HG03066 (cell line): ENCODE data around the gene BMF.
"Not testable (repeated sequence)": the region's sequence is repeated elsewhere in the genome, so short reads cannot be mapped to it uniquely, and the experiment has no call there.

Source experiments
- ATAC-seq: cut with Tn5 transposase; IDR thresholded peaks from one replicate; pipeline ENCODE4 v1.9.1; 2021; ENCODE audit warnings: low read depth; ENCODE audit not compliant: unreplicated experiment

The BMF gene, protein sequence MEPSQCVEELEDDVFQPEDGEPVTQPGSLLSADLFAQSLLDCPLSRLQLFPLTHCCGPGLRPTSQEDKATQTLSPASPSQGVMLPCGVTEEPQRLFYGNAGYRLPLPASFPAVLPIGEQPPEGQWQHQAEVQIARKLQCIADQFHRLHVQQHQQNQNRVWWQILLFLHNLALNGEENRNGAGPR

DNA sequence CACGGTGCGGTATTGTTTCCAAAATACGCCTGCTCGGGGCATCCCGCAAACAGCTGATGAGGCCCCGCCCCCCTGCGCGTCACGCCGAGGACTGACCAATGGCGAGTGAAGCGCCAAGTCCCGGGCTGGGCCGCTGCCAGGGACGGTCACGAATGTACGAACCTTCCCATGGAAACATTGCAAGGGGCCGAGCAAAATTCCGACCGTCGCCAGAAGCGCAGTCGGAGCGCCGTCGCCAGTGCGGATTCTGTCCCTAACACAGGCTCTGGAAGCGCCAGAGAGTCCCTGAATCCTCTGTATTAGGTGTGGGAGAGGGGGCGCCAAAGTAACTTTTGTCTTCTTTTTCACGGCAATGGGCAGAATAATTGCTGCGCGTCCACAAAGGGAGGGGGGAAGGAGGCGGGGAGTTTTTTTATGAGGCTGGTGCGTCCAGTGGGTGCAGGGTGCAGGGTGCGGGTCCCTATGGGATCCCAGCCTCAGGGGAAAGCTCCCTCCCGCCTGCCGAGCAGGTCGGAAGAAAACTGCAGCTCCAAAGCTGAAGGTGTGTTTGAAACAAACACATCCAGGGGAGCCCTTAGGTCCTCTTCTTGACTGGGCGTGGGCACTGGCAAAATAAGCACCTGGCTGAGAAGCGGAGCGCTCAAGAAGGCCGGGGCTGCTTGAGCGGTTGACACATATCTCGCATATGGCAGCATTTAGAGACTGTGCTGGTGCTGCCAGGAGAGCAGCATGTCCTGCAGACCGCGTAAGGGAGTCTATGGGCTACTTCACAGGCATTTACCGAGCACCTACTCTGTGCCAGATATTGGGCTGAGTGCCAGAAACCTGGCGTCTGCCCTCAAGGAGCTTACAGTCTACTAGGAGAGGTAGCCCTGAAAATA, at the start of gene BMF:
BMF (minus strand) TSS at position 25 of the 881 bp plus-strand sequence. CDS start 2,793 bp downstream, outside the sequence.
- ATAC-seq = peak; percentile 49

DNA sequence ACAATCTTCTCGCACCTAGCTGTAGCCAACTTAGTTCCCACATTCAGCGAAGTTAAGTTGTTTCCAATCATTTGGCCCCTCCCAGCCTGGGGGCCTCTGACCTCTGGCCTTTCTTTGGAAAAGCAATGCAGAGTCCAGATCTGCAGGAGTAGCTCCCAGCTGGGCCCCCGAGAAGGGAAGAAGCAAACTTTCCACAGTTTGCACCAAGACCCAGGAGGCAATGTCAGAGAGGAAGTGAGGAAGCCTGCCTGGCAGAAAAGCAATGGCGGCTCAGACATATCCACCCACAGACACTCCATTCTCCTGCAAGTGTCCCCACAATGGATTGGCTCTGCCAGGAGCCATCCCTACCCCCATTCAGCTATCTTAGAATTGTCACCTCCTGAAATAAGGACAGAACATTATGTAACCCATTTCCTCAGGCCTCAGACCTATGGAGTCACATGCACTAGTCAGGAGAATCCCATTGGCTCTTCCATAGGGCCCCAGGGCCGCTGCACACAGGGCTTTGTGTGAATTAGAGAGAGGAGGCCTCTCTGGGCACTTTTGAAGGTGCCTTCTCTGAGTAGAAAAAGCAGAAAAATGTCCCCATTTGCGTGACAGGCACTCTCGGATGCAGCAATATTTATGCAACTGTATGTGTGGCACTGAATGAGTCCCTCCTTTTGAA, 49.2 kb upstream of the BMF start:
- no peak for ATAC-seq

DNA sequence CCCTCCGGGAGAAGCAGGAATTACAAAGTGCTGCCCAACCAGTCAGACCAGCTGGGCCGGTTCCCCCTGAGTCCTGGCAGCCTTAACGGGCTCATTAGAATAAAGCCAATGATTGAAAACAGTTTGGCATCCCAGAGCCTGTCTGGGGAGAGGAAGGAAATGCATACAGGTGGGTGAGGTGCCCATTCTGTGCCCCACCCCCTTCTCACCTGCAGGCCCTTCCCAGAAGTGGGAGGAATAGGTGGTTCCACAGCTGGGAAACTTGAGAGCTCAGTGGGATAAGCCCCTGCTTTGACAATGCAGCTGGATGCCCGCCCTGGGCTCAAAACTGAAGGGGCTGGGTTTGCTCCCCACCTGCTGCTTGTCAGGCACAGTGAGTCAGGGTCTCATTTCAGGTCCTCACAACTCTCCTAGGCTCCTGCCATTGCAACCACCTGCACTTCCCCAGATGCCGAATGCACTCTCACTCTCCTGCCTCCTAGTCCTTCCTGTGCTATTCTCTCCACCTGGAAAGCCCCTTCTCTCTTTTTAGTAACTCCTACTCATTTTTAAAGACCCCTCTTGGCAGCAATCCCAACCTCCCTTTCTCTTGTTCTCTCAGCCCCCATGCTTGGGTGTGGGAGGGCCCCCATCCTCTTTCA, 46.7 kb upstream of the BMF start:
- no peak for ATAC-seq

DNA sequence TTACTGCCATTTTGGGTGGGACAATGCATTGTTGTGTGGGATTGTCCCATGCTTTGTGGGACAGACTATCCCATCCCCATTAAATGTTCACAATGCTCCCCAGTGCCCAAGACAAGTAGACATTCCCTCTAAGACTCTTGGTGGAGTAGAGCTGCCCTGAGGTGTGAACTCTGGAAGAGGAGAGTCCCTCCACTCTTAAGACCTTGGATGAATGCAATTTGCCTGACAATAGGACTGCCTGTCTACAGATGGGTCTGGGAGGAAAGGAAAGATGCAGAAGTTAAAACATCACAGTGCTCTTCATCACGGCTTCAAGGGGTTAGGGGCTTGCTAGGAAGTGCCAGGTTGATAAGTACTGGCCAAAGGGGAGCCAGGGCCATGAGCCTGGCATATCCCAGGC, 46.1 kb upstream of the BMF start:
- ATAC-seq = not testable (repeated sequence)

DNA sequence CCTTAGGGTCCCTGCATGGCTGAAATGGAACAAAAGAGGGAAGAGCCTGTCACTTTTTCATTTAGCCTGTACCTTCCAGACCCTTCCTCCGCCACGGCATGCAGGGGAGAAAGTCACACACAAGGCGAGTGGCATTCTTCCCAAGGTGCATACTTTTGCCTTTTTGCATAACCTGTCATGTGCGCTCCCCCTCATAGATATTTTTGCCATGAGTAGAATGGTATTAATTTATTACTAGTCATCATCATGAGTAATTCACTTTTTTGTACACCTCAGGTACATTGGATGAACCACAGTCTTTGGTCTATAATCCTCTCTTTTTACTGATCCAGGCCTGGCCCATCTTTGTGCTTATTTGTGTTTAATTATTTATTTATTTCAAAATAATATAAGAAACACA, 43.3 kb upstream of the BMF start:
- no peak for ATAC-seq

DNA sequence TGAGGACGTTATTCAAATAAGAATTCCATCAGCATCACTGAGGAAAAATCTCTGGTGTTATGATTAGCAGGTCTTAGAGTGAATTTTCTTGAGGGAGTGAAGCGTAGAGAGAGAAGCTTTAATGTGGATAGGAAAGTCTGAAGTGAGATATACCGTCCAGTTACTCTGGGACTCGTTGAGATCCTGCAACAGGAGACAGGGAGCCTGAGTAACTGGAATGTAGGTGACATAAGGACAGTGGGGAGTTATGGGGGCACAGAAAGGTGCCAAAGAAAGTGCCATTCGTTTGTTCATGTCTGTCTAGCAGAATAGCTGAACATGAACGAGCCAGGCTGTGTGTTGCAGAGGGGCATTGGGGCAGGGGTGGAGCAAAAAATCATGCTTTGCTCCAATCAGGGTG, 42.8 kb upstream of the BMF start:
- no peak for ATAC-seq

DNA sequence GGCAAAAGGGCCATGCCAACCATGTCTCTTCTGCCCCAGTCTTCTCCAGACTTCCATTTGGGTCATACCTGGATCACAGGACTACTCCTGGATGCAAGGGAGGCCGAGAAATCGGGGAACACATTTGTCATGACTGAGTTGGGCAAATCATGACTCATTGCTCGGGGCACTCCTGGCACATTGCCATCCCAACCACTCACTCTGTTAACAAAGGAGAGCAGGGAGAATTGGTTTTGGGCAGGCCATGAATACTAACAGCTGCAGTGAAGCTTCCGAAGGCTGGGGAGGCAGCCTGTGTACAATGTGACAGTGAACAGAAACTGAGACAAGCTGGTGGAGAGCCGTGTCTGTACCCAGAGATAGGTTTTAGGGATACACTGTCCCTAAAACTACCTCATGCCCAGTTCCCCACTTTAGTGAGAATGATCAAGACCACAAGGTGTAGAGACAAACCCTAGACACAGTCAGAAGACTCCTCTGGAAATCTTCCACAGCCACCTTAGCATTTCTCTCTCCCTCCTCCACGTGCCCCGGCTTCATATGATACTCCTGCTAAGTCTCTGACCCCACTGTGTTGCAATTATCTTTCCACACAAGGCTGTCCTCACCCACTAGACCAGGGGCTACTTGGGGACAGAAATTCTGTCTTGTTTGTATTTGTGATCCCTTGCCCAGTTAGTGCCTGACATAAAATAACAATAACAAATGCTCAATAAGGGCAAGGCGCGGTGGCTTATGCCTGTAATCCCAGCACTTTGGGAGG, 41.7 kb upstream of the BMF start:
- ATAC-seq = no peak

DNA sequence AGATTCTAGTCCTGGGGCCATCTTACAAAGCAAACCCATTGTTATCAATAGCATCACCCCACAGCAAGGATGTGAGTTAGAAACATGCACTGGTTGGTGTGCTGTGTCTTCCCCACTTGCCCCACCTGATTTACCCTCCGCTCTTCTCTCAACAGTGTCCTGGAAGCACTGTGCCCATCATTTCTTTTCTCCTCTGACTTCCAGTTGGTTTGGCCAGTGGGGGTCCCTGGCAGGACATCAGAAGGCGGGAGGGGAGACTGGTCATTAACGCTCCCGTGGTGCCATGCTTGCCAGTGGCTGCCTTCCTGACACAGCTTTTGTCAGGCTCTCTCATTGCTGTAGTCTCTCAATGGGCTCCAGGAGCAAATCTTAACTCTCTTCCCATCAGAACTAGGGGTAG, 40.7 kb upstream of the BMF start:
- no peak for ATAC-seq

DNA sequence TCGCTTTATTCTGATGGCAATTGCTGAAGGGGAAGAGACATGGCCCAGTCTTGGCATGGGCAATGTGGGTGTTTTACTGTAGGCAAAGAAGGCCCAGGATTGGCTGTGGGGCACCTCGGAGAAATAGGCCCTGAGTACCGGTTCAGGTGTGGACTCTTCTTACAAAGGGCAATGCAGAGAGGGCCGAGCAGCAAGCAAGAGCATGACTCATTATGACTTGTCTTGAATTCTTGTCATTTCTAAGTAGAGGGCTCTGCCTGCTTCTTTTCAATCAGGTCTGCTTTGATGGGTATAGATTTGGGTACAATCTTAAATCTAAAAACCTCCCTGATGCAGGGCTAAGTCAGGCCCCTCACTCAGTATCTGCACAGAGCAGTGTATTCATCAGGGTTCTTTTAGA, 37.4 kb upstream of the BMF start:
- ATAC-seq = no peak

DNA sequence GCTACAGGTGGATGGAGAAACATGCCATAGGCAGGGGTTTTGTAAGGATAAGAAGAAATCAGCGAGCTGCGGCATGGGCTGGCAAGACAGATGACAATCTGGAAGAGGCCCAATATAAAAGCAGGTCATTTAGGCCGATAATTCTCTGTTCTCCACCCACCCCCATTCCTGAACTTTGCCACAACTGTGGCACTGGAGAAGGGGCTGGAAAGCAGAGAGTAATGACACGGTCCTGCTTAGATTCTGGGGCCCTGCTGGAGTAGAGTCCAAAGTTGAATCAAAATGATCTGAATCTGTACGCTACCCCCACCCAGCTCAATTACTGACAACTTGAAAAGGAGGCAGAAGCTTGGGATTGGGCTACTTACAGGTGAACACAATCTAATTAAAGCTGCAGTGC, 33.7 kb upstream of the BMF start:
- ATAC-seq = no peak

DNA sequence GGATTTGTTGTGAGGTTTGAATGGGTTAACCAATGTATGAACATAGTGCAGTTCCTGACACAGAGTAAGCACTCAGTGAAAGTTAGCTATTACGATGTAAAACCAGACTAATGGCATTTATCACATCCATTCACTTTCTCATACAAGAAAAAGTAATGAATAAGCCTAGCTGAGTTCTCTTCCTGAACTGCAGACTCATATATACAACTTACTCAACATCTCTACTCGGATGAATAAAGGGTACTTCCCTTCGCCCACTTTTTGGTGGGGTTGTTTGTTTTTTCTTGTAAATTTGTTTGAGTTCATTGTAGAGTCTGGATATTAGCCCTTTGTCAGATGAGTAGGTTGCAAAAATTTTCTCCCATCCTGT, 29.5 kb upstream of the BMF start:
- not testable (repeated sequence) for ATAC-seq

DNA sequence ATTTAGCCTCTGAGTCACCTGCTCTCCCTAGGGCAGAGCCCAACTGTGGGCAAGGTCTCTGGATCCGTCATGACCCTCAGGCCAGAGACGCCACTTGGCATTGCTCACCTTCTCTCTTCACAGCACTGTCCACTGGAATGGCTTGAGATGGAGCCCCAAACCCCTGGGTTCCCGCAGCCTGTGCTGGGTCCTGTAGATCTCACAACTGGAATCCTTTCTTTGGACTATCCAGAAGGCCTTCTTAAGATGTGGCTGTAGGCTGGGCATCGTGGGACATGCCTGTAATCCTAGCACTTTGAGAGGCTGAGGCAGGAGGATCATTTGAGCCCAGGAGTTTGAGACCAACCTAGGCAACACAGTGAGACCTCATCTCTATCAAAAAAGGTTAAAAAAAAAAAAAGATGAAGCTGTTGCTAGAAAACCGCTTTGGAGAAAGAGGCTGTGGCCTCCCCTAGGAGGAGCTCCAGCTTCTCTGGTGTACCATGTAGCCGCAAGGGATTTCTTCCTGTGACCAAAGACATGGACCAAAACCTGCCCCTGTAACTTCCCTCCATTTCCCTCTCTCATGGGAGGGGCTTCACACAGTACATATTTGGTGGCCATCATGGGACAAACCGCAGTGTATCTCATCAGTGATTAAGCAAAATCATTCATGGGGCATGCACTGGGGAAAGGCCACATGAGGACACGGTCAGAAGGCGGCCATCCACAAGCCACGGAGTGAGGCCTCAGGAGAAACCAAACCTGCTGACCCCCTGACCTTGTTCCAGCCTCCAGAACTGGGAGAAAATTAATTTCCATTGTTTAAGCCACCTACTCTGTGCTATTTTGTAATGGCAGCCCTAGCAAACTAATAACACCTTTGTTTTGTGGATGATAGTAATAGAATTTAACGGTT, 28.9 kb upstream of the BMF start:
- ATAC-seq = no peak

DNA sequence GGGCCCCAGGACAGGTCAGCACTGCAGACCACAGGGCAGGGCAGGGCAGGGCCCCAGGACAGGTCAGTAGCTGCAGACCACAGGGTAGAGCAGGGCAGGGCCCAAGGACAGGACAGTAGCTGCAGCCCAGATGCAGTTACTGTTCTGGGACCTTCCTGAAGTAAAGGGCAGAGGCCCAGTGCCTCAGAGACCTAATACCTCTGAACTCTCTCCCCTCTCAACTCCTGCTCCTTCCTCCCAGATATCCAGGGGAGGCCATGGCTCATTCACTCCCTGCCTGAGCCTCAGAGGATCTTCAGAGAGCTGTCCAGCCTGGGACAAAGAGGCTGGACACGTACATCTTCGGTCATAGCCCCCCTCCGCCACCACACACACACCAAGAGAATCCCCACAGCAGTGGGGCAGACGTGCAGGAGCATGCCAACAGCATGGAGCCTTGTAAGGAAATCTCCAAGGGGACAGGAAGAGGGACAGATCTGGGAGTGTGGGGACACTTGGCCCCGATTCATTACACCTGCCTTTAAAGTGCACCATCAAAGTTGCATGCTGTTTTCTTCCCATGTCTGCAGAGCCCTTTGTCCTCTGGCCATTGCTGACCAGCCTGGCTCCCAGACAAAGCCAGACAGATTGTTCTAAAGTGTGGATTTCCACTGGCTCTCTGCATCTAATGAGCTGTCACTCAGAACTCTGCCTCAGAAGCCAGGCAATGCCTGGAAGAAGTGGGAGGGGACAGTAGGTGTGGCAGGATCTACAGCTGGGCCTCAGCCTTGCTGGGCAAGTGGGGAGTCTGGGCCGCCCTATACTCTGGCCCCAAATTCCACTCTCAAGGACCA, 28.0 kb upstream of the BMF start:
- no peak for ATAC-seq

DNA sequence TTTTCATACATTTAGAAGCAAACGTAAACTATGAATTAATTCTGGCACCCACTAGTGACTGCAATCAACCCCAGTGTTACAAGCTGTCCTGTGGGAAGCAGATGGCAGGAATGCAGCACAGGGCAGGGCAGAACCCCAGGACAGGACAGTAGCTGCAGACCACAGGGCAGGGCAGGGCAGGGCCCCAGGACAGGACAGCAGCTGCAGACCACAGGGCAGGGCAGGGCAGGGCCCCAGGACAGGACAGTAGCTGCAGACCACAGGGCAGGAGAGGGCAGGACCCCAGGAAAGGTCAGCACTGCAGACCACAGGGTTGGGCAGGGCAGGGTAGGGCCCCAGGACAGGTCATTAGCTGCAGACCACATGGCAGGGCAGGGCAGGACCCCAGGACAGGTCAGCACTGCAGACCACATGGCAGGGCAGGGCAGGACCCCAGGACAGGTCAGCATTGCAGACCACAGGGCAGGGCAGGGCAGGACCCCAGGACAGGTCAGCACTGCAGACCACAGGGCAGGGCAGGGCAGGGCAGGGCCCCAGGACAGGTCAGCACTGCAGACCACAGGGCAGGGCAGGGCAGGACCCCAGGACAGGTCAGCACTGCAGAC, 27.3 kb upstream of the BMF start:
- ATAC-seq = not testable (repeated sequence)

DNA sequence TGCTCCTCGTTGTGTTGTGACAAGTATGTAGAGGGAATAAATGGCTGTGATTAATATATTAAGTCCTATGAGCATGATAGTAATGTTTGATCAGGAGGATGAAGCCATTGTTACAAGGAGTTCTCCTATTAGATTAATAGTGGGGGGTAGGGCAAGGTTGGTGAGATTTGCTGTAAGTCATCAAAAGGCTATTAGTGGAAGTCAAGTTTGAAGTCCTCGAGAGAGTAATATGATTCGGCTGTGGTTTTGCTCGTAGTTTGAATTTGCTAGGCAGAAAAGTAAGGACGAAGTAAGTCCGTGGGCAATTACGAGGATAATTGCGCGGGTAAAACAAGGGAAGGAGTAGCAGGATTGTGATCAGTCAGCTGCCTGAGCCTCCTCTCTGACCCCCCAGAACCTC, 26.2 kb upstream of the BMF start:
- no peak for ATAC-seq

DNA sequence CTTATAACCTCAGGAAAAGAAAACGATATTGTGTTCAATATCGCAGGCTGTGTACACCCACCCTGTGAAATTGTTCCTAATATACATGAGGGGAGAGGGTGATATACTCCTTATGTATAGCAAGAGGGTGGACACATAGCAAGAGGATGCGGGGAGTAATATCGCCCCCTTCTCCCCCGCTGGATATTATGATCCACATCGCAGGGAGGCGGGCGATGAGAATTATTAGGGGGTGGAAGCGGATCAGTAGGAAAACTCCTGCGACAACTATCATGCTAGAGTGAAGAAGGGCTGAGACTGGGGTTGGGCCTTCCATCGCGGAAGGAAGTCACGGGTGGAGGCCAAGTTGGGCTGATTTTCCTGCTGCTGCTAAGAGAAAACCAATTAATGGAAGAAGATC, 24.9 kb upstream of the BMF start:
- no peak for ATAC-seq

DNA sequence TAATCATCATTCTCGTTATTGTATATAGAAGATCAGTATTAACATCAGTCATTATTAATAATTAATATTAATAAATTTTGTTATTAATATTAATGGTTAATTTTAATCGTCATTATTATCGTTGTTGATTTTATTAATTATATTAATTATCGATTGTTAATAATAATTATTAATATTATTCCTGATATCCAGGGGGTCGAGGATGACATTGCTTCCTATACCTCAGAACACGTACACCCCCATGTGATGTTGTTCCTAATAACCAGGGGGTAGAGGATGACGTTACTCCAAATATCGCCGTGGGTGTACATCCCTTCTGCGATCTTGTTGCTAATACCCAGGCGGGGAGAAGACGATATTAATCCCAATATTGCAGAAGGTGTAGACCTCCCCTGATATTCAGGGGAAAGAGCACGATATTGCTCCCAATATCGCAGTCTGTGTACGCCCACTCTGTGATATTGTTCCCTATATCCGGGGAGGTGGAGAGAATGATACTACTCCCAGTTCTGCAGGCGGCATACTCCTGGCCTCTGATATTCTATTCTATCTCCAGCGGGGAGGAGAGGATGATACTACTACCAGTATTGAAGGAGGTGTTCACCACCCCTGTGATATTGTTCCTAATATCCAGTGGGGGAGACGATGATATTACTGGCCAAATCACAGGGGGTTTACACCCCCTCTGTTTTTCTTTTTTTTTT, 22.3 kb upstream of the BMF start:
- ATAC-seq = no peak

DNA sequence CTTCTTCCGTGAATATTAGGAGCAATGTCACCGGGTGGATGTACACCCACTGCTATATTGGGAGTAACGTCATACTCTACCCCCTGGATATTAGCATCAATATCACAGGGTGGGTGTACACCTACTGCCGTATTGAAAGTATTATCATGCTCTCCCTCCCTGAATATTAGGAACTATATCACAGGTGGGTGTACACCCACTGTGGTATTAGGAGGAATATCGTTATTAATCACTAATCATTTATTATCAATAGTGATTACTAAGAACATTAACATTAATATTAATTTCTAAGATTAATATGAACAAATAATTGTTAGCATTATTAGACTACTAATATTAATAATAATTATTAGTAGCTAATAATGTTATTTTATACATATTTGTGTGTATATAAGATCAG, 21.4 kb upstream of the BMF start:
- no peak for ATAC-seq
